Measurements from ENCODE around the gene YWHAE.

DNA sequence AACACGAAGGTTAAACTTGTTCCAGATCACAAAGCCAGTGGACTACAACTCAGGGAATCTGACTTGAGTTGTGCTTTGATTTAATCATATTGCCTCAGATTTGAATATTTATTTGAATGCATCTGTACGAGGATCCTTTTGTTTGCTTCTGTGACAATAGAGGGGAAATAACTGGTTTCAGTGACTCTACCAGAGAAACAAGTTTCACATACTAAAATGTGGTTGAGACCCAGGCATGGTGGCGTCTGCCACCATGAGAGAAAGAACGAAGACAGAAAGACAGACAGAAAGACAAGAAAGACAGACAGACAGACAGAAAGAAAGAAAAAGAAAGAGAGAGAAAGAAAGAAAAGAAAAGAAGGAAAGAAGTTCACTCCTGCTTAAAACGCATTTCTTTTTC, 24.0 kb downstream of the YWHAE start:
- TF ChIP-seq POLR2A (IDR thresholded peaks at IDR 0.05; ENCODE audit: low read depth, low read length): no peak
- no peak for TF ChIP-seq TAF1 (IDR thresholded peaks at IDR 0.05; ENCODE audit: low read depth, low read length)
- TF ChIP-seq POLR2AphosphoS5 (IDR thresholded peaks at IDR 0.05; ENCODE audit: low read depth, low read length): no peak
- no peak for TF ChIP-seq POU2F2 (IDR thresholded peaks at IDR 0.05; ENCODE audit: low read depth, low read length)
- no peak for TF ChIP-seq SPI1 (IDR thresholded peaks at IDR 0.05; ENCODE audit: low read depth, low read length)
- TF ChIP-seq PAX5 (IDR thresholded peaks at IDR 0.05; ENCODE audit: insufficient read depth, low read length, severe bottlenecking): no peak

All from GM12891 (cell line).